Measurements from ENCODE around the gene MAP3K6.

The MAP3K6 gene

GRCh38 chr1:27363766-27364695, 2.7 kb downstream of the MAP3K6 start:
- H3K27ac ChIP-seq (ENCODE audit: low read depth, low read length): no peak overlapping the region

GRCh38 chr1:27361553-27361952, 5.2 kb downstream of the MAP3K6 start:
- no peak overlapping the region for H3K4me2 ChIP-seq (ENCODE audit: low read depth, low read length, poor library complexity, severe bottlenecking)
- H3K27ac ChIP-seq (ENCODE audit: low read depth, low read length): no peak overlapping the region
- H3K4me3 ChIP-seq (ENCODE audit: insufficient read depth, low read length, poor library complexity, severe bottlenecking): no peak overlapping the region
- no peaks in the 10 kb centered on the region for H3K79me2 ChIP-seq (ENCODE audit: insufficient read depth, low read length)
- no peaks in the 10 kb centered on the region for H3K9me3 ChIP-seq (ENCODE audit: insufficient read depth, low read length)
- H2AFZ ChIP-seq (ENCODE audit: low read depth, low read length, severe bottlenecking): no peak overlapping the region
- H3K27me3 ChIP-seq (ENCODE audit: low read length): no peaks in the 10 kb centered on the region
- no peaks in the 10 kb centered on the region for H3K9me2 ChIP-seq (replicated peaks; ENCODE audit: insufficient read depth, low read length)
- H3F3A ChIP-seq (ENCODE audit: insufficient read depth): peaks cover 4% of the 10 kb centered on the region; the same call in 1 of the 2 replicates
- no peaks in the 10 kb centered on the region for H3K36me3 ChIP-seq (ENCODE audit: low read length)
- H3K9ac ChIP-seq (ENCODE audit: low read length): no peak overlapping the region
- TF ChIP-seq EZH2phosphoT487 (conservative IDR thresholded peaks at IDR 0.05; ENCODE audit: low read length) (no peak), CTCF (IDR thresholded peaks at IDR 0.05; ENCODE audit: insufficient read depth, low read length, poor library complexity, severe bottlenecking) (no peak)
- H4K20me1 ChIP-seq (ENCODE audit: low read depth, low read length): no peaks in the 10 kb centered on the region

More at GRCh38 chr1:27363766-27364695, 2.7 kb downstream of the MAP3K6 start:
- H3K4me3 ChIP-seq (ENCODE audit: insufficient read depth, low read length, poor library complexity, severe bottlenecking): no peak overlapping the region
- H3K9me3 ChIP-seq (ENCODE audit: insufficient read depth, low read length): no peaks in the 10 kb centered on the region
- H3K9me2 ChIP-seq (replicated peaks; ENCODE audit: insufficient read depth, low read length): no peaks in the 10 kb centered on the region
- TF ChIP-seq EZH2phosphoT487 (conservative IDR thresholded peaks at IDR 0.05; ENCODE audit: low read length) (no peak), CTCF (IDR thresholded peaks at IDR 0.05; ENCODE audit: insufficient read depth, low read length, poor library complexity, severe bottlenecking) (no peak)
- H4K20me1 ChIP-seq (ENCODE audit: low read depth, low read length): no peaks in the 10 kb centered on the region
- H3K79me2 ChIP-seq (ENCODE audit: insufficient read depth, low read length): no peaks in the 10 kb centered on the region
- no peak overlapping the region for H3K9ac ChIP-seq (ENCODE audit: low read length)
- no peaks in the 10 kb centered on the region for H3K27me3 ChIP-seq (ENCODE audit: low read length)
- H3F3A ChIP-seq (ENCODE audit: insufficient read depth): peaks cover 4% of the 10 kb centered on the region; the same call in 1 of the 2 replicates
- no peaks in the 10 kb centered on the region for H3K36me3 ChIP-seq (ENCODE audit: low read length)
- no peak overlapping the region for H2AFZ ChIP-seq (ENCODE audit: low read depth, low read length, severe bottlenecking)
- H3K4me2 ChIP-seq (ENCODE audit: low read depth, low read length, poor library complexity, severe bottlenecking): no peak overlapping the region

GRCh38 chr1:27361044-27361402, 5.7 kb downstream of the MAP3K6 start:
- H3K9me3 ChIP-seq (ENCODE audit: insufficient read depth, low read length): no peaks in the 10 kb centered on the region
- H3F3A ChIP-seq (ENCODE audit: insufficient read depth): peaks cover 4% of the 10 kb centered on the region; the same call in 1 of the 2 replicates
- H3K4me3 ChIP-seq (ENCODE audit: insufficient read depth, low read length, poor library complexity, severe bottlenecking): no peak overlapping the region
- no peak overlapping the region for H2AFZ ChIP-seq (ENCODE audit: low read depth, low read length, severe bottlenecking)
- no peak overlapping the region for H3K27ac ChIP-seq (ENCODE audit: low read depth, low read length)
- H3K9me2 ChIP-seq (replicated peaks; ENCODE audit: insufficient read depth, low read length): no peaks in the 10 kb centered on the region
- H3K79me2 ChIP-seq (ENCODE audit: insufficient read depth, low read length): no peaks in the 10 kb centered on the region
- no peak overlapping the region for H3K4me2 ChIP-seq (ENCODE audit: low read depth, low read length, poor library complexity, severe bottlenecking)
- H3K9ac ChIP-seq (ENCODE audit: low read length): no peak overlapping the region
- TF ChIP-seq CTCF (IDR thresholded peaks at IDR 0.05; ENCODE audit: insufficient read depth, low read length, poor library complexity, severe bottlenecking) (no peak), EZH2phosphoT487 (conservative IDR thresholded peaks at IDR 0.05; ENCODE audit: low read length) (no peak)
- H3K27me3 ChIP-seq (ENCODE audit: low read length): no peaks in the 10 kb centered on the region
- no peaks in the 10 kb centered on the region for H3K36me3 ChIP-seq (ENCODE audit: low read length)
- H4K20me1 ChIP-seq (ENCODE audit: low read depth, low read length): no peaks in the 10 kb centered on the region

Data from SU-DHL-6 (cell line).